Activated CD8-positive, alpha-beta T cell treated with anti-CD3 and anti-CD28 coated beads for 36 hours (primary cell): ENCODE results near the gene DVL2. TPM values are rescaled to one million over a fixed set of nuclear protein-coding genes. Genes with fewer than 3 reads are reported as not detected.
A peak's percentile ranks its signal among the peaks of the same experiment; 100 is the strongest.

ENCODE experiments used
- ATAC-seq: fragments of 200-7000 bp; cut with Tn5 transposase; one replicate; pipeline ENCODE4 v1.10.0; 2021; ENCODE audit warnings: mild to moderate bottlenecking, moderate library complexity
- CTCF ChIA-PET: fragments of 350-600 bp; sonication (Branson Sonifier 250); formaldehyde crosslinking; loops from one replicate; lab custom pipeline; 2021; ENCODE audit warnings: antibody characterized with exemption; lab: Charles Lee
- POLR2A ChIA-PET: fragments of 350-600 bp; sonication (Branson Sonifier 250); formaldehyde crosslinking; loops from one replicate; lab custom pipeline; 2021; ENCODE audit warnings: antibody characterized with exemption; lab: Charles Lee
- DNase-seq: peaks from one replicate; pipeline ENCODE4 v3.0.0-alpha.2; 2020
- H3K27ac Mint-ChIP-seq: one replicate; pipeline ENCODE4 v1.8.0; 2021; ENCODE audit warnings: mild to moderate bottlenecking, mixed read lengths
- H3K27me3 Mint-ChIP-seq: one replicate; pipeline ENCODE4 v1.8.0; 2021; ENCODE audit warnings: mixed read lengths
- H3K36me3 Mint-ChIP-seq: one replicate; pipeline ENCODE4 v1.8.0; 2021; ENCODE audit warnings: low read depth, mixed read lengths
- H3K4me1 Mint-ChIP-seq: one replicate; pipeline ENCODE4 v1.8.0; 2021; ENCODE audit warnings: low read depth, mixed read lengths
- H3K4me3 Mint-ChIP-seq: one replicate; pipeline ENCODE4 v1.8.0; 2021; ENCODE audit warnings: mild to moderate bottlenecking, moderate library complexity, mixed read lengths
- H3K9me3 Mint-ChIP-seq: one replicate; pipeline ENCODE4 v1.8.0; 2021; ENCODE audit warnings: mixed read lengths
- intact Hi-C: fragments of 100-400 bp; cut with micrococcal nuclease; formaldehyde crosslinking; loops from one replicate; pipeline ENCODE4 v1.10.0; 2022
- total RNA-seq, 2 experiments: library from RNA; stranded (reverse); gene quantifications; one replicate each; pipeline ENCODE4 v1.2.3, GENCODE V29; 2021
- TF ChIP-seq, protein P1 (sequence below): fragments of 200-600 bp; IDR thresholded peaks from one replicate; pipeline ENCODE4 v1.8.0; 2022; ENCODE audit warnings: antibody characterized with exemption, mild to moderate bottlenecking

Gene DVL2
- total RNA-seq, 2 experiments from 2014 or later: 50.0 to 53.6 TPM

DNA sequence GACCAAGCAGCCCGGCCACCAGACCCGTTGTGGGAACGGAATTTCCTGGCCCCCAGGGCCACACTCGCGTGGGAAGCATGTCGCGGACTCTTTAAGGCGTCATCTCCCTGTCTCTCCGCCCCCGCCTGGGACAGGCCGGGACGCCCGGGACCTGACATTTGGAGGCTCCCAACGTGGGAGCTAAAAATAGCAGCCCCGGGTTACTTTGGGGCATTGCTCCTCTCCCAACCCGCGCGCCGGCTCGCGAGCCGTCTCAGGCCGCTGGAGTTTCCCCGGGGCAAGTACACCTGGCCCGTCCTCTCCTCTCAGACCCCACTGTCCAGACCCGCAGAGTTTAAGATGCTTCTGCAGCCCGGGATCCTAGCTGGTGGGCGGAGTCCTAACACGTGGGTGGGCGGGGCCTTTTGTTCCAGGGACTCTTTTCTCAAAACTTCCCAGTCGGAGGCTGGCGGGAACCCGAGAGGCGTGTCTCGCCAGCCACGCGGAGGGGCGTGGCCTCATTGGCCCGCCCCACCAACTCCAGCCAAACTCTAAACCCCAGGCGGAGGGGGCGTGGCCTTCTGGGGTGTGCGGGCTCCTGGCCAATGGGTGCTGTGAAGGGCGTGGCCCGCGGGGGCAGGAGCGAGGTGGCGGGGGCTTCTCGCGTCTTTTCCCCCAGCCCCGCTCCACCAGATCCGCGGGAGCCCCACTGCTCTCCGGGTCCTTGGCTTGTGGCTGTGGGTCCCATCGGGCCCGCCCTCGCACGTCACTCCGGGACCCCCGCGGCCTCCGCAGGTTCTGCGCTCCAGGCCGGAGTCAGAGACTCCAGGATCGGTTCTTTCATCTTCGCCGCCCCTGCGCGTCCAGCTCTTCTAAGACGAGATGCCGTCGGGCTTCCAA, 47.0 kb upstream of the DVL2 start, which contains the start of gene SLC2A4:
Gene SLC2A4 (plus strand): TSS at position 645 of the 879 bp plus-strand sequence. CDS start 217 bp downstream, at position 862.
- Mint-ChIP-seq H3K27me3 (peaks cover 16% of the 10 kb centered on the region), H3K27ac (peak within 1 kb of the TSS; percentile 57), H3K4me1 (peaks cover 19% of the 10 kb centered on the region), H3K9me3 (no peaks in the 10 kb centered on the region), H3K36me3 (no peaks in the 10 kb centered on the region), H3K4me3 (peak within 1 kb of the TSS; percentile 73)
- TF ChIP-seq, protein P1, sequence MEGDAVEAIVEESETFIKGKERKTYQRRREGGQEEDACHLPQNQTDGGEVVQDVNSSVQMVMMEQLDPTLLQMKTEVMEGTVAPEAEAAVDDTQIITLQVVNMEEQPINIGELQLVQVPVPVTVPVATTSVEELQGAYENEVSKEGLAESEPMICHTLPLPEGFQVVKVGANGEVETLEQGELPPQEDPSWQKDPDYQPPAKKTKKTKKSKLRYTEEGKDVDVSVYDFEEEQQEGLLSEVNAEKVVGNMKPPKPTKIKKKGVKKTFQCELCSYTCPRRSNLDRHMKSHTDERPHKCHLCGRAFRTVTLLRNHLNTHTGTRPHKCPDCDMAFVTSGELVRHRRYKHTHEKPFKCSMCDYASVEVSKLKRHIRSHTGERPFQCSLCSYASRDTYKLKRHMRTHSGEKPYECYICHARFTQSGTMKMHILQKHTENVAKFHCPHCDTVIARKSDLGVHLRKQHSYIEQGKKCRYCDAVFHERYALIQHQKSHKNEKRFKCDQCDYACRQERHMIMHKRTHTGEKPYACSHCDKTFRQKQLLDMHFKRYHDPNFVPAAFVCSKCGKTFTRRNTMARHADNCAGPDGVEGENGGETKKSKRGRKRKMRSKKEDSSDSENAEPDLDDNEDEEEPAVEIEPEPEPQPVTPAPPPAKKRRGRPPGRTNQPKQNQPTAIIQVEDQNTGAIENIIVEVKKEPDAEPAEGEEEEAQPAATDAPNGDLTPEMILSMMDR: no peak
- DNase-seq: peak; percentile 94
- POLR2A ChIA-PET: interaction anchor here (0.5 to 2.6 kb wide), 14 partner anchors 9 to 155 kb away, joined by 3 to 15 read pairs (median 4); partner anchors contain the start of gene ACAP1
- peak; percentile 85 for ATAC-seq
- intact Hi-C loops: loop anchor here (2.0 kb wide), 1 partner anchor 13 kb away; the partner anchor contains the start of gene YBX2
- CTCF ChIA-PET: interaction anchor here (0.7 to 10.3 kb wide), 11 partner anchors 11 to 436 kb away, joined by 3 to 144 read pairs (median 6); partner anchors contain the start of genes ACAP1, DNAH2 and TMEM95

DNA sequence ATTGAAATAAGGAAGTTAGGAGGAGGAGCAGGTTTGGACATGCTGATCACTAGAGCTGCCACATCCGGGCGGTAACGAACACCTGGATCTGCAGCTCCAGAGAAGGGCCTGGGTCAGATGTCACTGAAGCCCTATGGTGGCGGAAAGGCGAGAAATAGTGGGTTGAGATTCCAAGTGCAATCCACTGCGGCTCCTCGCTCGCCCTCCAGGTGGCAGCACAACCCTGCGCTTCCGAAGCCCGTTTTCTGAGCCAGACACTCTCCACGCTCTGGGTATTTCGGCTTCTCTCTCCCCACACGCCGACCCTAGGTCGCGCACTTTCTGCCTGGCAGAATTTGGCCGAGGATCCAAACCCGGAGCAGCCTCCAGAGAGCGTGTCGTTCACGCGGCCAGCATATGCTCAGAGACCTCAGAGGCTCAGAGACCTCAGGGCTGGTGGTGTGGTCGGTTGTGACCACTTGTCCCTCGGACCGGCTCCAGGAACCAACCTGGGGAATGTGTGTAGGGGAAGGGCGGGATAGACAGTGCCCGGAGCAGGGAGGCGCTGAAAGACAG, 46.3 kb upstream of the DVL2 start:
- TF ChIP-seq, protein P1: peak; percentile 79
- H3K4me3 Mint-ChIP-seq: peak overlapping the region; percentile 73
- H3K36me3 Mint-ChIP-seq: no peaks in the 10 kb centered on the region
- DNase-seq (peak; percentile 92), ATAC-seq (peak; percentile 85)
- CTCF ChIA-PET: interaction anchor here (0.5 to 10.3 kb wide), 14 partner anchors 10 to 437 kb away, joined by 3 to 144 read pairs (median 5); partner anchors contain the start of genes DNAH2, FXR2 and TMEM95
- H3K4me1 Mint-ChIP-seq: peaks cover 19% of the 10 kb centered on the region
- POLR2A ChIA-PET: interaction anchor here (0.5 to 2.6 kb wide), 12 partner anchors 9 to 347 kb away, joined by 3 to 15 read pairs (median 4); partner anchors contain the start of genes ACAP1, GABARAP and SAT2
- no peaks in the 10 kb centered on the region for H3K9me3 Mint-ChIP-seq
- peaks cover 16% of the 10 kb centered on the region for H3K27me3 Mint-ChIP-seq
- intact Hi-C loops: loop anchor here (2.0 kb wide), 1 partner anchor 14 kb away; the partner anchor contains the start of gene YBX2
- peak overlapping the region; percentile 34 for H3K27ac Mint-ChIP-seq

DNA sequence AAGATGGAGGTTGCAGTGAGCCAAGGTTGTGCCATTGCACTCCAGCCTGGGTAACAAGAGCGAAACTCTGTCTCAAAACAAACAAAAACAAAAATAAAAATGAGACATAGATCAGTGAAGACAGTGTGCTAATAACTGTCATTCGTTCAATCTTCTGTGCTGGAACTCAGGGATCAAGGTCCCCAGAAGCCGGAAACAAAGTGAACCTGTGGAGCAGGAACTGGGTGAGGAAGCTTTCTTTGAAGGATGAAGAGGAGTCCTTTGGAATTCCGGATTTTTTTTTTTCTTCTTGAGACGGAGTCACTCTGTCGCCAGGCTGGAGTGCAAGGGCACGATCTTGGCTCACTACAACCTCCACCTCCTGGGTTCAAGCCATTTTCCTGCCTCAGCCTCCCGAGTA, 45.1 kb upstream of the DVL2 start:
- no peak for ATAC-seq
- Mint-ChIP-seq H3K36me3 (no peaks in the 10 kb centered on the region), H3K27ac (no peak overlapping the region), H3K4me1 (peaks cover 19% of the 10 kb centered on the region), H3K27me3 (peaks cover 16% of the 10 kb centered on the region), H3K9me3 (no peaks in the 10 kb centered on the region), H3K4me3 (no peak overlapping the region)
- ChIA-PET CTCF (interaction anchor here (2.8 to 10.3 kb wide), 2 partner anchors 19 to 76 kb away, joined by 8 to 144 read pairs; partner anchors contain the start of gene TMEM95), POLR2A (no interaction called here)
- DNase-seq: no peak
- intact Hi-C loops: no loop called here
- TF ChIP-seq, protein P1: no peak

DNA sequence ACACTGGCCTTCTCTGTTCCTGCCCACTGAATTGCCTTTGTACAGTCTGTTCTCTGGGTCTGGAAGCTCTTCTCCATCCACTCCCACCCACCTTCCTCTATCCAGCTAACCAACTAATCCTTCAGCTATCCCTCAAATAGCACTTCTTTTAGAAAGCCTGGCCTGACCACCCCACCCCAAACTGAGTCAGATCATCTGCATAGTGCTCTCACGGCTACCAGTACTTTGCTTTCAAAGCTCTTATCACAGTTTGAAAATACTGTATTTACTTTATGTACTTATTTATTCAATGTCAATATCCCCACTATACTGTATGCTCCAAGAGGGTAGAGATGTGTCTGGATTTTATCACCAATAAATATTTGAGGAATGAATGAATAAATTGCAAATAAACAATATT, 32.5 kb upstream of the DVL2 start:
- H3K9me3 Mint-ChIP-seq: no peaks in the 10 kb centered on the region
- H3K4me1 Mint-ChIP-seq: peaks cover 17% of the 10 kb centered on the region
- CTCF ChIA-PET: interaction anchor here (0.9 to 4.5 kb wide), 6 partner anchors 14 to 221 kb away, joined by 3 to 21 read pairs (median 4); no protein-coding TSS in a partner anchor
- H3K27ac Mint-ChIP-seq: no peak overlapping the region
- H3K4me3 Mint-ChIP-seq: no peak overlapping the region
- intact Hi-C loops: no loop called here
- H3K27me3 Mint-ChIP-seq: peaks cover 17% of the 10 kb centered on the region
- H3K36me3 Mint-ChIP-seq: no peaks in the 10 kb centered on the region
- POLR2A ChIA-PET: interaction anchor here (0.6 kb wide), 1 partner anchor 13 kb away, joined by 3 read pairs; no protein-coding TSS in a partner anchor
- ATAC-seq (no peak), DNase-seq (no peak)
- TF ChIP-seq, protein P1: no peak
